ENCODE results near the gene SLC27A4.

The SLC27A4 gene

GRCh38 chr9:128369024-128369706 is 28.8 kb downstream of the SLC27A4 start:
- no peak for DNase-seq

- no peak for DNase-seq
Observed at GRCh38 chr9:128370367-128370751, 30.0 kb downstream of the SLC27A4 start.

- DNase-seq: peak; percentile 74
Observed at GRCh38 chr9:128370752-128371629, 30.7 kb downstream of the SLC27A4 start, which contains the start of gene URM1. URM1 (plus strand) TSS chr9:128371374; CDS start chr9:128371381, 7 bp downstream.

GRCh38 chr9:128371630-128372117 is 31.3 kb downstream of the SLC27A4 start:
- DNase-seq: no peak

GRCh38 chr9:128372188-128372641 is 31.9 kb downstream of the SLC27A4 start:
- DNase-seq: no peak

- no peak for DNase-seq
Observed at GRCh38 chr9:128372784-128373183, 32.5 kb downstream of the SLC27A4 start.

- DNase-seq: no peak
Observed at GRCh38 chr9:128374221-128374675, 33.9 kb downstream of the SLC27A4 start.

- no peak for DNase-seq
Observed at GRCh38 chr9:128375865-128376264, 35.5 kb downstream of the SLC27A4 start.

GRCh38 chr9:128382261-128382660 is 41.9 kb downstream of the SLC27A4 start:
- peak; percentile 35 for DNase-seq

- DNase-seq: no peak
Observed at GRCh38 chr9:128383007-128383753, 42.9 kb downstream of the SLC27A4 start.

- no peak for DNase-seq
Observed at GRCh38 chr9:128383791-128384190, 43.5 kb downstream of the SLC27A4 start.

- DNase-seq: no peak
Observed at GRCh38 chr9:128384801-128385495, 44.6 kb downstream of the SLC27A4 start.

GRCh38 chr9:128385496-128386460 is 45.5 kb downstream of the SLC27A4 start:
- no peak for DNase-seq

- DNase-seq: no peak
Observed at GRCh38 chr9:128388150-128388549, 47.8 kb downstream of the SLC27A4 start.

GRCh38 chr9:128389395-128390149 is 49.2 kb downstream of the SLC27A4 start:
- no peak for DNase-seq

- no peak for DNase-seq
Observed at GRCh38 chr9:128390150-128390812, 50.0 kb downstream of the SLC27A4 start.

- no peak for DNase-seq
Observed at GRCh38 chr9:128390813-128391711, 50.7 kb downstream of the SLC27A4 start.

- DNase-seq: no peak
Observed at GRCh38 chr9:128391956-128392301, 51.6 kb downstream of the SLC27A4 start.
